GM21423 (cell line): ENCODE results near the gene HES4.

Experiments
- ATAC-seq: cut with Tn5 transposase; IDR thresholded peaks from one replicate; pipeline ENCODE4 v1.9.1; 2021; ENCODE audit warnings: mild to moderate bottlenecking, moderate library complexity; ENCODE audit not compliant: unreplicated experiment

HES4 gene, protein sequence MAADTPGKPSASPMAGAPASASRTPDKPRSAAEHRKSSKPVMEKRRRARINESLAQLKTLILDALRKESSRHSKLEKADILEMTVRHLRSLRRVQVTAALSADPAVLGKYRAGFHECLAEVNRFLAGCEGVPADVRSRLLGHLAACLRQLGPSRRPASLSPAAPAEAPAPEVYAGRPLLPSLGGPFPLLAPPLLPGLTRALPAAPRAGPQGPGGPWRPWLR

DNA sequence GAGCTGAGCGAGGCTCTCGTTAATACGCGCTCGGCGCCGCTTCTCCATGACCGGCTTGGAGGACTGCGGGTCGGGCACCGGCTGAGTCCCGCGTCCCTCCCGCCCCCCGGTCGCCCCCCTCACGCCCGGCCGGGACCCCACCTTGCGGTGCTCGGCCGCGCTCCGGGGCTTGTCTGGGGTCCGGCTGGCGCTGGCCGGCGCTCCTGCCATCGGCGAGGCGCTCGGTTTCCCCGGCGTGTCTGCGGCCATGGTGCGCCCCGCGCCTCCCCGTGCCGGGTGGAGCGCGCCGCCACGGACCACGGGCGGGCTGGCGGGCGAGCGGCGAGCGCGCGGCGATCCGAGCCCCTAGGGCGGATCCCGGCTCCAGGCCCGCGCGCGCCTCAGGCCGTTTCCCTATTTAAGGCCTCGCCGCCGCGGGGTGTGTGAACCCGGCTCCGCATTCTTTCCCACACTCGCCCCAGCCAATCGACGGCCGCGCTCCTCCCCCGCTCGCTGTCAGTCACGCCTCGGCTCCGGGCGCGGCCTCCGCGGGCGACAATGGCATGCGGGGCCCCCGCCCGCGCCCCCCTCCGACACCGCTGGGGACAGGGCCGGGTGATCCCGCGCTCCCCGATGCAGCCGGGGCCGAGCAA lies at the start of gene HES4:
TSS of gene HES4 (minus strand) at position 373 of the 632 bp plus-strand sequence. CDS start at position 249, 124 bp downstream.
- ATAC-seq, result peak; percentile 42

DNA sequence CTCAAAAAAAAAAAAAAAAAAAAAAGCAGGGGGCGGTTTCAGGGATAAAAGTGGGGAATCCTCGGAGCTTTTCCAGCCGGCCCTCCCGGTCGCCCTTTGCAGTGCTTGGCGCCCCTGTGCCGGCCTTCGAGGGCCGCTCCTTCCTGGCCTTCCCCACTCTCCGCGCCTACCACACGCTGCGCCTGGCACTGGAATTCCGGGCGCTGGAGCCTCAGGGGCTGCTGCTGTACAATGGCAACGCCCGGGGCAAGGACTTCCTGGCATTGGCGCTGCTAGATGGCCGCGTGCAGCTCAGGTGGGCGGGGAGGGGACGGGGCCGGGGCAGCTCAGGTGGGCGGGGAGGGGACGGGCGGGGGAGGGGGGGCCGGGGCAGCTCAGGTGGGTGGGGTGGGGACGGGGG lies 48.9 kb upstream of the HES4 start:
- no peak for ATAC-seq

DNA sequence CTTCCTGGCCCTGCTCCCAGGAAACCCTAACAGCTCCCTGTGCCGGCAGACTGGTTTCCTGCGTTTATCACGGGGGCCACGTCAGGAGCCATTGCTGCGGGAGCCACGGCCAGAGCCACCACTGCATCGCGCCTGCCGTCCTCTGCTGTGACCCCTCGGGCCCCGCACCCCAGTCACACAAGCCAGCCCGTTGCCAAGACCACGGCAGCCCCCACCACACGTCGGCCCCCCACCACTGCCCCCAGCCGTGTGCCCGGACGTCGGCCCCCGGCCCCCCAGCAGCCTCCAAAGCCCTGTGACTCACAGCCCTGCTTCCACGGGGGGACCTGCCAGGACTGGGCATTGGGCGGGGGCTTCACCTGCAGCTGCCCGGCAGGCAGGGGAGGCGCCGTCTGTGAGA lies 48.1 kb upstream of the HES4 start:
- ATAC-seq, result no peak

DNA sequence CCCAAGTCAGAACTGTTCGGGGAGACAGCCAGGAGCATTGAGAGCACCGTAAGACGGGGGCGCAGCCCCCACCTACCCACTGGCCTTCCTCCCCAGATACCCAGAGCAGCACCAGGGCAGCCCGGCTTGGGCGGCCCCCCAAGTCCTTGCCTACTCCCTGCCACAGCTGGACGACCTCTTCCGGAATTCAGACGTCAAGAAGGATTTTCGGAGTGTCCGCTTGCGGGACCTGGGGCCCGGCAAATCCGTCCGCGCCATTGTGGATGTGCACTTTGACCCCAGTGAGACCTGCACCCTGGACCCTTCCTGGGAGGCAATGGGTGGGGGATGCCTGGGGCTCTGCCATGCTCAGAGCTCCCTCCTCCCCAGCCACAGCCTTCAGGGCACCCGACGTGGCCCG lies 47.5 kb upstream of the HES4 start:
- ATAC-seq, result no peak

DNA sequence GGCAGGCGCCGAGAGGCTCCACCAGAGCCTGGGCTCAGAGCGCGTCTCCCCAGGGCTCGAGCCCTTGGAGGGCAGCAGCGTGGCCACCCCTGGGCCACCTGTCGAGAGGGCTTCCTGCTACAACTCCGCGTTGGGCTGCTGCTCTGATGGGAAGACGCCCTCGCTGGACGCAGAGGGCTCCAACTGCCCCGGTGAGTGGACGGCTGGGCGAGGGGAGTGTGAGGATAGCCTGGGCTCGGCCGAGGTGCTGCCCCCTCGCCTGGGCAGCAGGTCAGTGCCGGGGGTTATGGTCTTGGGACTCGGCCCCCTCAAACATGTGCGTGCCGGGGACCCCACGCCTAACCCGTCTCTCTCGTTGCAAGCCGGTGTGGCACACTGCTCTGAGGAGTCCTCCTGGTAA lies 46.9 kb upstream of the HES4 start:
- no peak for ATAC-seq

DNA sequence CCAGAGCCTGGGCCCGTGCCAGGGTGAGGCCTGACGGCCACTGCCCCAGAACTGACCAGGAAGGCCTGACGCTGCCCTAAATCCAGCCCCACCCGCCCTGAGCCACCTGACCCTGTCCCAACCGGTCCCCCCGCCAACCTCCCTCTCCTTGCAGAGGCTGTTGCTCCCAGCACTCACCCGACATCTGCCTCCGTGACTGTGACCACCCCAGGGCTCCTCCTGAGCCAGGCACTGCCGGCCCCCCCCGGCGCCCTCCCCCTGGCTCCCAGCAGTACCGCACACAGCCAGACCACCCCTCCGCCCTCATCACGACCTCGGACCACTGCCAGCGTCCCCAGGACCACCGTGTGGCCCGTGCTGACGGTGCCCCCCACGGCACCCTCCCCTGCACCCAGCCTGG lies 46.3 kb upstream of the HES4 start:
- no peak for ATAC-seq

DNA sequence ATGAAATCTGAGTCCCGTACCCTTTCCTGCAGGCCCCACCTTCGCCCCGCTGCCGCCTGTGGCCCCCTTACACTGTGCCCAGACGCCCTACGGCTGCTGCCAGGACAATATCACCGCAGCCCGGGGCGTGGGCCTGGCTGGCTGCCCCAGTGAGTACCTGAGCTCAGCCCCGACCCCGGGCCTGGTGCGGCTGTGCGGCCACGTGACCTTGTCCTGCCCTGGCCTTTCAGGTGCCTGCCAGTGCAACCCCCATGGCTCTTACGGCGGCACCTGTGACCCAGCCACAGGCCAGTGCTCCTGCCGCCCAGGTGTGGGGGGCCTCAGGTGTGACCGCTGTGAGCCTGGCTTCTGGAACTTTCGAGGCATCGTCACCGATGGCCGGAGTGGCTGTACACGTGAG lies 45.2 kb upstream of the HES4 start:
- no peak for ATAC-seq

DNA sequence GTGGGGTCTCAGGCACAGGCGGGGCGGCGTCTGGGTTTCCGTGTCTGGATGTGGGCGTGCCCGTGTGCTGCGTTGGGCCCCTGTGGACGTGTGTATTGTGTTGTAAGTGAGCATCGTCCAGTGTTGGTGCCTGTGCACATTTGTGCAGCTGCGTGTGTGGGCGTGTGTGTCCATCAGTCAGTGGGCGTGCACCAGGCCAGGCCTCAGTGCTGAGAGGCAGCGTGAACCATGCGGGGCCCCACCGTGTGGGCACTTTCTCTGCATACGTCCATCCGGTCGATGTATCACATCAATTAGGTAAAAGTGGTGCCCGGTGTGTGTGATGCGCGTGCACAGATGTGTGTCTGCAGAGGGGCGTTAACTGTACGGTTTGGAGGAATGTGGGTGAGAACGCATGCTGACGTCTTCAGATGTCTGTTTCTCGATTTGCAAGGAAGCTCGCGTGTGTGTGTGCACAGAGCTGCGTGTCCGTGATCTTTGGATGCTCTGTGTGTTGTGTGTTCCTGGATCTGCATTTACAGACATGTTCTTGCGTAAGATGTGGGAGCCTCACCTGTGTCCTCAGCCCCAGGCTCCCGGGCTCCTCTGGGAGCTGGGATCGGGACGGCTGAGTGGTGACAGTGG lies 44.7 kb upstream of the HES4 start:
- no peak for ATAC-seq

DNA sequence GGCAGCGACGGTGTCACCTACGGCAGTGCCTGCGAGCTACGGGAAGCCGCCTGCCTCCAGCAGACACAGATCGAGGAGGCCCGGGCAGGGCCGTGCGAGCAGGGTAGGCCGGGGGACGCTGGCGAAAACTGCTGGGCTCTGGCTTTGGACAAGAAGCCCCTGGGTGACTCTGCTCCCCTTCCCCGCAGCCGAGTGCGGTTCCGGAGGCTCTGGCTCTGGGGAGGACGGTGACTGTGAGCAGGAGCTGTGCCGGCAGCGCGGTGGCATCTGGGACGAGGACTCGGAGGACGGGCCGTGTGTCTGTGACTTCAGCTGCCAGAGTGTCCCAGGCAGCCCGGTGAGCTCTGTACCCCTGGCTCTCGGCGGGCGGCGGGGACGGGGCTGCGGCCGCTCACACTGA lies 44.0 kb upstream of the HES4 start:
- no peak for ATAC-seq

DNA sequence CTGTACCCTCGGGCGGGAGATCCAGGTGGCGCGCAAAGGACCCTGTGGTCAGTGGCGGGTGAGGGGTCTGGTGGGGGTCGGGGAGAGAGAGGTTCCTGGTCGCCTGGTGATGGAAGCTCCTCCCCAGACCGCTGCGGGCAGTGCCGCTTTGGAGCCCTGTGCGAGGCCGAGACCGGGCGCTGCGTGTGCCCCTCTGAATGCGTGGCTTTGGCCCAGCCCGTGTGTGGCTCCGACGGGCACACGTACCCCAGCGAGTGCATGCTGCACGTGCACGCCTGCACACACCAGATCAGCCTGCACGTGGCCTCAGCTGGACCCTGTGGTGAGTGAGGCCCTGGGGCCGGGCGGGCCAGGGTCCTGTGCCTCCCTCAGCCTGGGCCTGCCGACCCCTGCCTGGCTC lies 43.5 kb upstream of the HES4 start:
- ATAC-seq, result no peak

DNA sequence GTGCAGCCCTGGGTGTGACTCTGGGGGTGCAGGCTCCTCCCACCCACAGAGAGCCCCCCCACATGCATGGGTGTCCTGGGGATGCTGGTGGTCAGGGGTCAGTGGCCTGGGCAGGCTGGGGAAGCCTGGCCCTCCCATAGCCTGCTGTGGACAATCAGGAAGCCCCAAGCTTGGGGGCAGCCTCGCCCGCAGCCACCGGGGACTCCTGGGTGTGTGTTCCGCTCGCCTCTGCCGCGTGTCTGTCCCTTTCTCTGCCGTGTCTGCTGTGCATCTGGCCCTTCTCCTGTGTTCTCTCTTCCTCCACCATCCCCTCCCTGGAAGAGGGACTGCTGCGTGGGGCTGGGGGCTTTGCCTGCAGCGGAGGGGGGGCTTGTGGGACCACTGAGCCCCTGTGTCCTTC lies 42.9 kb upstream of the HES4 start:
- no peak for ATAC-seq

DNA sequence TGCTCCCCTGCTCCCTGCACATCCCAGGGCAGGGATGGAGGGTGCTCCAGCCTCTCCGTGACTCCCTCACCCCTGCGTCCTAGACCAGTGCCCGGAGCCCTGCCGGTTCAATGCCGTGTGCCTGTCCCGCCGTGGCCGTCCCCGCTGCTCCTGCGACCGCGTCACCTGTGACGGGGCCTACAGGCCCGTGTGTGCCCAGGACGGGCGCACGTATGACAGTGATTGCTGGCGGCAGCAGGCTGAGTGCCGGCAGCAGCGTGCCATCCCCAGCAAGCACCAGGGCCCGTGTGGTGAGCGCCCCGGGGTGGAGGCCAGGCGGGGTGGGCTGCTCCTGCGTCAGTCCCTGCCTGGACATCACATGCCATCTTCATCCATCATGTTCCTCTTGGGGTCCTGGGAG lies 42.0 kb upstream of the HES4 start:
- ATAC-seq, result no peak

DNA sequence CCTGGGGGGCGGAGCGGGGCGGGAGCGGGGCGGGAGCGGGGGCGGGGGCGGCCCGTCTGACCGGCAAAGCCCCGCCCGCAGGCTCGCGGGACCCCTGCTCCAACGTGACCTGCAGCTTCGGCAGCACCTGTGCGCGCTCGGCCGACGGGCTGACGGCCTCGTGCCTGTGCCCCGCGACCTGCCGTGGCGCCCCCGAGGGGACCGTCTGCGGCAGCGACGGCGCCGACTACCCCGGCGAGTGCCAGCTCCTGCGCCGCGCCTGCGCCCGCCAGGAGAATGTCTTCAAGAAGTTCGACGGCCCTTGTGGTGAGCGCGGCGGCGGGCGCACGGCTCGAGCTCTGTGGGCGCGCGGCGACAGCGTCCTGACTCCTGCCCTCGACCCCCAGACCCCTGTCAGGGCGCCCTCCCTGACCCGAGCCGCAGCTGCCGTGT lies 41.2 kb upstream of the HES4 start:
- no peak for ATAC-seq

DNA sequence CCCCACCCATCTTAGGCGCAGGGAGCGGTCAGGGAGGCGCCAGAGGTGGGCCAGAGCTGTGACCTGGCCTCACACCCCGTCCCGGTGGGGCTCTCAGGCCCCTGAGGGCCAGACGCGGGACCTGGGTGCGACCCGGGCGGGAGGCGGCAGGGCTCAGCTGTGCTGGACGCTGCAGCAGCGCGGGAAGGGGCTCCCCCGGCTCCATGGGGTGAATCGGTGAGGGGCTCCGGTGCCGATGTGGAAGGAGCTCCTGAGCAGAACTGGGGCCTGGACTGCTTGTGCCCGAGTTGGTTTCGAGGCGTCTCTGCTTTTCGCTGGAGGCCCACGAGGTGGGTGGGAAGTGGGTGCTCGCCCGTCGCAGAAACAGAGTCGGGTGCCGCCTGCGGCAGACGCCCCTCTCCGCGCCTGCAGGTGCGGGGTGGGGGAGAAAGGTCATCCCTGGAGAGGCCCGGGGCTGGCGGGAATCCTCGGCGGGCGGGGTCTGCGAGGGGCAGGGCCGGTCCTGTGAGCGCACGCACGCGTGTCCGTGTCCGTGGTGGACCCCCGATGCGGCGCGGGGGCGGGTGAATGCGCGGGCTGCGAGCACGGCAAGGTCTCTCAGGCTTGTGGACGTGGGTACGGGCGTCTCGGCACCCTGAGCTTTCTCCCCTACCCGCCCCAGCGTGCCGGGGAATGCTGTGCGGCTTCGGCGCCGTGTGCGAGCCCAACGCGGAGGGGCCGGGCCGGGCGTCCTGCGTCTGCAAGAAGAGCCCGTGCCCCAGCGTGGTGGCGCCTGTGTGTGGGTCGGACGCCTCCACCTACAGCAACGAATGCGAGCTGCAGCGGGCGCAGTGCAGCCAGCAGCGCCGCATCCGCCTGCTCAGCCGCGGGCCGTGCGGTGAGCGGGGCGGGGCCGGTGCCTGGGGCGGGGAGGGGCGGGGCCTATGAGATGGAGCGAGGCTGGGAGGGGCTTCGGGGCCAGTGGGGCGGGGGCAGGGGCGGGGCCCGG lies 40.4 kb upstream of the HES4 start:
- ATAC-seq, result peak; percentile 44

DNA sequence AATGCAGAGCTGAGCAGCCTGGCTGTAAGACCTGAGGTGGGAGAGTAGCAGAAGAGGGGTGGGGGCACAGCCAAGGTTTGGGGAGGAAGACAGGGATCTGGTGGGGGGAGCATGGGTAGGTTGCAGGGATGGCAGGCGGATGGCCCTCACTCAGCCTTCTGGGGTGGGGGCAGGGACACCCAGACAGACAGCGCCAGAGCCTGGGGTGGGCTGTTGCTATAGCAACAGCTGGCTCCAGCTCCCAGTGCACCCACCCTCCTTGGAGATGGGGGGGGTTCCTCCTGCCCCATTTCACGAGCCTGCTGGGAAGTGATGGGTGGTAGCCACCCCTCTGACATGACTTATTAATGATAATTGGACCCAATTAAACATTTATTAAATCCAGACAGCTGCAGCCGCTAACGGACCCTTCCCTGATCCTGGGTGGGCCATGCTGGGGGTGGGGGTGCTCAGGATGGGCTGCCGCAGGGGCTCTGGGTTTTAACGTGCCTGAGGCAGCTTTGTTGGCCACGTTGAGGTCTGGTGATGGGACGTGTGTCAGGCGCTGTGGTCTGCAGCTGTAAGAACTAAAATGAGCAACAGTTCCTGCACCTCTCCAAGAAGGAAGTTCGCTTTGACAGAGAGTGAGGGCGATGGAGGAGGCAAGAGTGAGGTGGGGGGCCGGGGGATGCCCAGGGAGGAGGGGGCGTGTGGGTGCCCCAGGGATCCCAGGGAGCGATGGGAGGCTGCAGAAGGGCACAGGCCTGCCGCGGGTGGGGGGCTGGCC lies 39.4 kb upstream of the HES4 start:
- no peak for ATAC-seq

DNA sequence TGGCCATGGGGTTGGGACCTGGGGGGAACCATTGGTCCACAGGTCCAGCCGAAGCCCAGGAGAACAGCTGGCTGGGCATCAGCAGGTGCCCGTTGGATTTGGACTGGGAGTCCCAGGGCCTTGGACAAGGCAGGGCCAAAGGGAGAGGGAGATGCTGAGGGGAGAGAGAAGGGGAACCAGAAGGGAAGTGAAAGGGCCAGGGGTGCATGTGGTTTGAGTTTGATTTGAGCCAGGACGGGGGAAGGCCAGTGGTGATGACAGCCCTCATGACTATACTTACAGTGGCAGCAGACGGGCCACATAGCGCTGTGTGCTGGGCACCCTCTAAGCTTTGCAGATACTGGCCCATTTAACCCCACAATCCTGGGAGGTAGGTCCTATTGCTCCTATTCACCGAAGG lies 38.8 kb upstream of the HES4 start:
- ATAC-seq, result peak; percentile 36

DNA sequence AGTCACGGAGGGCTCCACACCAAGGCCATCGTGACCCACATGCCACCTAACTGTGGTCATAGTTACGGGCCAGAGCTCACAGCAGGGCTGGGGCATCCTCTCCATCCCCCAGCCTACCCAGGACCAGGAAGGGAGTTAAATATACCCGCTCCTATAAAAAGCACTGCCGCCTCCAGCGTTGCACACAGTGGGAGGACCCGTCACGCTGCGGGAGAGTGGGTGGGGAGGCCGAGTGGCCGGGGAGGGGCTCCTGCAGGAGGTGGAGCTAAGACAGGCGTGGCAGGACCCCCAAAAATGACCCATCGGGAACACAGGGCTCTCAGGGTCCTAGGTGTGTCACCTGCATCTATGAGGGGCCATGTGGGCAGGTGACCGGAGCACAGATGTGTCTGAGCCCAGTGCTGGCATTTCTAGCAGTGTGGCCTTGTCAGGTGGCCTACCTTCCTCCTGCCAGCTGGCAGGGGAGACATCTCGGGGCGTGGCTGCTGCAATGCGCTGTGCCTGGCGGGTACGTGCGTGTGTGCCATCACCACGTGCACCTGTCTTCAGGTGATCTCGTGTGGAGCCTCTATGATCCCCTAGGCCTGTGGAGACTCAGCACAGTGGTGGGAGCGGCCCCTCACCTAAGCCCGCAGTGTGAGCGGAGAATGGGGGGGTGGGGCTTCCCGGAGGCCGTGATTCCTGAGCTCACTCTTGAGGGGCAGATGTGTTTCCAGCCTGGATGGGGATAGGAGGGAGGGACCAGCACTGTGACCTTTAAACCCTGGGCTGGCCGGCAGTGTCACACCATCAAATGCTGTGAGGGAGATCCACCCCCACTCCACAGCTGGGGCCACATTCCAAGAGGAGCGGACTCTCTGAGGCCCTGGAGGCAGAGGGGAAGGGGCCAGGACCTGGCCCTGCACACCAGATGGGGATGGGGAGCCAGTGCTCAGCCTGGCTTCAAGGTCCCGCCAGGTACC lies 37.8 kb upstream of the HES4 start:
- ATAC-seq, result no peak

DNA sequence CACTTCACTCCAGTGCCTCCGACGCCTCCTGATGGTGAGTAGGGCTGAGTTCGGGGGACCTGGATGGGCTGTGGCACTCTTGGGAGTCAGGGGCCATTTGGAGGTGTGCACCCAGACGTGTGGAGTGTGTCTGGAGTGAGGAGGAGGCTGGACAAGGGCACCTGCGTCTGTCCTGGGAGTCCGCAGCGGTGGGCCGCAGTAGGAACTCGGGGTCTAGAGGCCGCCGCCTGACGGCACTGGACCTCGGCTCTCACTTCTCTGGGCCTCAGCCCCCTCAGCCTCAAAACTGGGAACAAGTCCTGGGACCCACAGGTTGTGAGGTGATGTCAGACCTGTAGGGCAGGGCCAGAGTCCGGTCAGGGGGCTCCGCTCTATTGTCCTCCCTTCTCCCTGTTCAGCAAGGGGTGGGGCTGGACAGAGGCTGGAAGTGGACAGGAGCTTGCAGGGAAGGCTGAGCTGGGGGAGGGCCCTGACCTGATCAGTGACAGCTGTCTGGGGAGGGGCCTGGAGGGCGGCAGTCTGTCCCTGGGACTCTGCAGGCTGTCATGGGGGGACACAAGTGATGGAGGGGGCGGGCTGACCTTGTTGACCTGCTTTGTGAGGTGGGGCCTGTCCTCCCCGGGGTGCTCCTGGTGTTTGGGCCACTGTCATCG lies 35.5 kb upstream of the HES4 start:
- ATAC-seq, result no peak

DNA sequence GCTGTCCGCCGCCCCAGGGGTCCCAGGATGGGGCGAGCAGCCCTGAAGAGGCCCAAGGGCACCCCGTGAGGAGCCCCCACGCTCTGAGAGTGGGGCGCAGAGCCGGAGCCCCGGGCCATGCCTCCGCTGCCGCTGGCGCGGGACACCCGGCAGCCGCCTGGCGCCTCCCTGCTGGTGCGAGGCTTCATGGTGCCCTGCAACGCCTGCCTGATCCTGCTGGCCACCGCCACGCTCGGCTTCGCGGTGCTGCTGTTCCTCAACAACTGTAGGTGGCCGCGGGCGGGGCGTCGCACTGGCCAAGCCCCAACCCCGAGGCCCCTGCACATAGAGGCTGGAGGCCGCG lies 34.5 kb upstream of the HES4 start:
- no peak for ATAC-seq
